GM21447 (cell line): ENCODE measurements around the gene CALR3.

Experiments
- ATAC-seq: cut with Tn5 transposase; IDR thresholded peaks from one replicate; pipeline ENCODE4 v1.9.1; 2021; ENCODE audit not compliant: unreplicated experiment

CALR3 gene

DNA sequence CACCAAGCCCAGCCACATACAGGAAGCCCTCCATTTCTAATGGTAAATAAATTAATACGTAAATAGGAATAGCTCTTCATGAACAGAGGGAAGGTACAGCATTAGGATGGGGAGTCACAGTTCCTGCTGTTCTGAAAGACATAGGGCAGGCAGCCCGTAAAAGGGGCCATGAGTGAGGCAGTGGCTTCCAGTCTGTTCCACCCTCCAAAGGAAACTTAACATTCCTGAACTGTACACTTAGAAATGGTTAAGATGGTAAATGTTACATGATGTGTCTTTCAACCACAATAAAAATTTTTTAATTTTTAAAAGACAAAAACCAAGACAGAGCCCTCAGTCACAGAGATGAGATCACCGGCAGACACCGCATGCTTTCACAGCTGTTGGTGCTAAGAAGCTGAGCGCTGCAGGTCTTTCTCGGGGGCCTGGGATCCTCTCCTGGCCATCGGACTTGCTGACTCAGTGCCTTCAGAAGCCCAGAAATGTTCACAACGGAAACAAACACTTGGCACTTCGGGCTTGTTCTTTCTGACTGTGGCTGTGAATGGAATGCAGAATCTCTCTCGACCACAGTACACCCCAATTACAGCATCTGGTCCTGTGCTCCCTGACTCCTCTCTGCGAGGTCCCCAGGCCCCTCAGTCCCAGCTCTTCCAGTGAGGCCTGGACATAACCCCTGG is 60.6 kb downstream of the CALR3 start:
- no peak for ATAC-seq

GRCh38 chr19:16433986-16434385 is 62.0 kb downstream of the CALR3 start:
- no peak for ATAC-seq

DNA sequence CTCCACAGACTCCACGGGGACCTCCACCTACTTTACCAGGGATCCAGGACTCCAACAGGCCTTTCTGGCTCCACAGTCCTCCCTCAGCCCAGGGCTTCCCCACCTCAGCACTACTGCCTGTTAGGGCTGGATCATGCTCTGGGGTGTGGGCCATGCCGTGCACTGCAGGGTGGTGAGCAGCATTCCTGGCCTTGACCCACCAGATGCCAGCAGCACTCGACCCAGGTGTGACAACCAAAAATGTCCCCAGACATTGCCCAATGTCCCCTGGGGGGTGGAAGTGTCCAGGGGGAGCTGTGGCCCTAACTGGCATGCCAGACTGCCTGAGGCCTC is 66.2 kb downstream of the CALR3 start:
- ATAC-seq, result no peak

GRCh38 chr19:16429066-16429758 is 66.8 kb downstream of the CALR3 start:
- ATAC-seq, result no peak
